HG03045 (cell line): Measurements from ENCODE around the gene CDC42BPA.

Source experiments
- ATAC-seq: cut with Tn5 transposase; IDR thresholded peaks from one replicate; pipeline ENCODE4 v1.9.1; 2021; ENCODE audit warnings: mild to moderate bottlenecking, moderate library complexity; ENCODE audit not compliant: unreplicated experiment

The CDC42BPA gene

DNA sequence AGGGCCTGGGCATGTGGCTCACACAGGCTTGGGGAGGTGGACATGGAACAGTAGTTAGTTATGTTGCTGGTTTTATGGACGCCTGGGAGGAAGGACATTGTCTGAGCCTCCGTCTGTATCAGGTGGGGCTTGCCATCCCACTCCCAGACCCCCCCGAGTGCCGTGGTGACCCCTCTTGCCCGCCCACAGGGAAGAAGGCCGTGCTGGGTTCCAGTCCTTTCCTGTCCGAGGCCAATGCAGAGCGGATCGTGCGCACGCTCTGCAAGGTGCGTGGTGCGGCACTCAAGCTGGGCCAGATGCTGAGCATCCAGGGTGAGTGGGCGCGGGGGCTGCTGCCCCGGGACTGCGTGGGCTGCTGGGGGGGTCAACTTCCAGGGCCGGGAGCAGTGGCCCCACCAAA, 336.5 kb downstream of the CDC42BPA start:
- no peak for ATAC-seq

DNA sequence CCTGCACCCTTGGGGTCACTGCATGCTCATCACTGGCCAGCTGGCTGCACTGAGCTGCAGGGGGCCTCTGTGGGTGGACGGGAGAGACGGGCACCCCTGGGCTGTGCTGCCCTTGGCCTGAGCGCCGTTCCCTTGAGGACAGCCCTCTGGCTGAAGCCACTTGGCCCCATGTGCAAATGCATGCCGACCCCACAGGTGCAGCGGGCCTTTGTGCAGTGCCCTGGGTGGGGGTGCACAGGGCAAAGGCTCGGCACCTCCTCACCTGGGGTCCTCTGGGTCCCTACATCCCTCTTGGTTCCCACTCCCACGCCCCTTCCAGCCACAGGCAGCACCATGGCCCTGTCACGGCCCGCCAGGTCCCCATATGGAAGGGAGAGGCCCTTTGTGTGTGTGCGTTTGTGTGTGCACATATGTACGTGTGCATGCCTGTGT, 336.9 kb downstream of the CDC42BPA start:
- ATAC-seq: no peak

DNA sequence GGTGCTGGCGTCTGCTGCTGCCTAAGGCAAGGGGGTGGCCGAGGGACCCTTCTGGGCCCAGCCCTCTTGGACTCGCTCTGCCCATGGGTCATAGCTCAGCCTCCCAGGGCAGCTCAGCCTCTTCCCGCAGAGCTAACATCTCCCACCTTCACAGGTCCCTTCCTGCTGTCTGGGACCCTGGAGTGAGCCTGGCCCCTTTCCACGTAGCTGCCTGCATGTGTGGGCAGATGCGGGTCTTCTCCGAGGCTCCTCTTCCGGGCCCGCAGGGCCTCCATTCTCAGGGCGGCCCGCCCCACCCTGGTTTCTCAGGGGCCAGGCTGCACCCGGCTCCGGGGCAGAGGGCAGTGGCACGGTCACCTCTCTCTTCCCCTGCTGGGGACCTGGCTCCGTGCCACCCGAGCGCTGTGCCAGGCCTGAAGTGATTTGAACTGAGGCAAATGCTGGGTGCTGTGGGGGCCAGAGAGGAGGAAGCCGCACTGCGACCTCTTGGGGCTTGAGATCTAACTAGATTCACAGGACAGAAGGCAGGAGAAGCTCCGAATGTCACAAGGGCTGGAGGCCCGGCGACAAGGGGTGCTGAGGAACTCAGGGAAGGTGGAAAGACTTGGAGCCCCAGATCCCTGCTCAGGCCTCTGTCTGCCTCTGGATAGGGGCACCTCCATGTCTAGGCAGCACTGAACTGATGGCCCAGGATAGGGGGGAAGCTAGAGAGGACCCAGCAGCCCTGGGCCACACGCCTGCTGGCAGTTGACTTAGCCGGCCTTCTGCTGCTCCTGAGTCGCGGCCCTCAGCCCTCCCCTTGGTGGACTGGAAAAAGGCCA, 337.5 kb downstream of the CDC42BPA start:
- no peak for ATAC-seq

DNA sequence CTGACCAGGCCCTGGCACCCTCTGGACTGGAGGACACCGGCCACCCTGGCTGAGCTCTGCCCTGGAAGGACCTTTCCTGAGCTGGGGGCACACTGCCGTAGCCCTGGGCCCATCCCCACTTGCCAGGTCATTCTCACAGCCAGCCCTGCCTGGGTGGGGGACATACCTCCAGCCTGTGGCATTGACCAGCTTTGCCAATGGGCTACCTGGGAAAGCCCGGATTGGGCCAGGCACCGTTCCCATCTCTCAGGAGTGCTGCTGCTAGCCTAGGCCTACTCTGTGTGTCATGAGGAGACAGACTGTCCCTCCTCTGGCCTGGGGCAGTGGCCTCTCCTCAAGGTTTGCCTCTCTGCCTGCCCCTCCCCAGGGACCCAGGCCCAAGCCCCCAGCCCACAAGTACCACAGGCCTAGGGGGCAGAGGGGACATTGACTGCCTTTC, 338.2 kb downstream of the CDC42BPA start:
- ATAC-seq: no peak

DNA sequence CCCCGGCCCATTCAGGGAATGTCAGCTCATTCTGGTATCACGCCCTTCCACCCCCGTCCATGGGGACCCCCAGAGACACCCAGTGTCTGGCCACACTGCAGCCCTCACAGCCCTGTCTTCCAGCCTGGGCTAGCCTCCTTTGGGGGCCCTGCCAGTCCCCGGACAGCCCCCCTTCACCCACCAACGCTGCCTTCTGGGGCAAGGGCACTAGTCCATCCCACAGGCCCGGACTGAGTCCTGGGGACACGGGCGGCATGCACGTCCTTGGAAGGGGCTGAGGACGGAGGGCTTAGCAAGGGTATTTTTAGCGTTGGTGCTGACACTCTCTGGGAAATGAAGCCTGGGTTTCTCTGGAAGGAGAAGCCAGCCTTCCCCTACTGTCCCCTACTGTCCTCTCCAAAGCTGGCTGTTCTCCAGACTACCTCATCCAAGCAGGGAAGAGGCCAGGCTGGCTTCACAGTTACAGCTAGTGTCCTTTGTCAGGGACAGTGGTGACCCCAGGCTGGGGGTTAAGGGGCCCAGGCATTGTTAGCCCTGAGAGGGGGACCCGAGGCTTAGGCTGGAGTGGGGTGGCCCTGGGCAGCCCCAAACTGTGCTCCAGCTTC, 338.7 kb downstream of the CDC42BPA start:
- ATAC-seq: no peak

DNA sequence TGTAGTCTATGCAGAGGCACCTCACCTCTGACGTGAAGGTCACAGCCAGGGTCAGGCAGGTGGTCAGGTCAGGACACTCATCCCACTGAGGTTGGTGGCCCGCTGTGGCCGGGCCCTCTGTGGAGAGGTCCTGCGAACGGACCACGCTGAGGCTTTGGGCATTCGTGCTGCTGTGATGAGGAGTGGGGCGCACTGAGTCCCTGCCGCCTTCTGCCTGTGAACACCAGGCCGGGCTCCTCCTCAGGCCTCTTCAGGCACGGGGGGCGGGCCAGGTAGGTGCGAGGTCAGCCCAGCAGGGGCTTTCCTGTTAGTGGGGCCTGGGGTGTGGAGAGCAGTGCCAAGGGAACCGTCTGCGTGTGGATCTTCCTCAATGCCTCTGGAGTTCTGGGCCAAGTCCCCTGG, 339.2 kb downstream of the CDC42BPA start:
- ATAC-seq: no peak

DNA sequence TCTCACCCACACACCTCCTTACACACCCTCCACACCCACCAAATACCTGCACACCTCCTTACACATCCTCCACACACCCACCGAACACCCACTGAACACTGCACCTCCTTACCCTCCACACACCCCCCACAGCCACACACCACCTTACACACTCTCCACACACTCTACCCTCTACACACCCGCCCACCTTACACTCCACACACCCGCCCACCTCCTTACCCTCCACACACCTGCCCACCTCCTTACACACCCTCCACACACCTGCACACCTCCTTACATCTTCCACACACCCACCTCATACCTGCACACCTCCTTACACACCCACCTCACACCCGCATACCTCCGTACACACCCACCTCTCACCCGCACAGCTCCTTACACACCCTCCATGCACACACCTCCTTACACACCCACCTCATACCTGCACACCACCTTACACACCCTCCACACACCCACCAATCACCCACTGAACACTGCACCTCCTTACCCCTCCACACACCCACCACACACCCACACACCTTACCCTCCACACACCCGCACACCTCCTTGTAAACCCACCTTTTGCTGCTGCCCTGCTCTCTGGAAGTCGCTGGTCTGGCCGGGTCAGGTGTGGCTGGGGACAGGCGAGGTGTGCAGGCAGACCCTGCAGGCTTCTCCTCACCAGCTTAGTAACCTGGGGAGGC, 339.7 kb downstream of the CDC42BPA start:
- no peak for ATAC-seq

DNA sequence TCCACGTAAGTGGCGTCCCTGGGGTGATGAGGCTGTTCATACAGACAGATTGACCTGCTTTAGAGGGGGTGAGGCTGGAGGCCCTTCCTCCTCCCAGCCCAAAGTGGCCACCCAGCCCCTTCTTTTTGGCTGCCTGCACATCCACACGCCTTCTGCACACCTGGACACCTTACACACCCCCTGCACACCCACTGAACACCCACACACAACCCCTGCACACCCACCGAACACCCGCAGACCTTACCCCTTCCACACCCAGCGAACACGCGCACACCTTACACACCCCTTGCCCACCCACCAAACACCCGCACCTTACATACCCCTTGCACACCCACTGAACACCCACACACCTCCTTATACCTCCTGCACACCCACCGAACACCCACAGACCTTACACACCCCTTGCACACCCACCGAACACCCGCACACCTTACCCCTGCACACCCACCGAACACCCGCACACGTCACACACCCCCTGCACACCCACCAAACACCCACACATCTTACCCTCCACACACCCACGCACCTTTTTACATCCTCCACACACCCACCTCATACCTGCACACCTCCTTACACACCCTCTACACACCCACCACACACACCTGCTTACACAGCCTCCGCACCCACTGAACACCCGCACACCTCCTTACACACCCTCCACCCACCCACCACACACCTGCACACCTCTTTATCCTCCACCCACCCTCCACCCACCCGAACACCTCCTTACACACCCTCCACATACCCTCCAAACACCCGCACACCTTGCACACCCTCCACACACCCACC, 340.5 kb downstream of the CDC42BPA start:
- ATAC-seq: no peak

DNA sequence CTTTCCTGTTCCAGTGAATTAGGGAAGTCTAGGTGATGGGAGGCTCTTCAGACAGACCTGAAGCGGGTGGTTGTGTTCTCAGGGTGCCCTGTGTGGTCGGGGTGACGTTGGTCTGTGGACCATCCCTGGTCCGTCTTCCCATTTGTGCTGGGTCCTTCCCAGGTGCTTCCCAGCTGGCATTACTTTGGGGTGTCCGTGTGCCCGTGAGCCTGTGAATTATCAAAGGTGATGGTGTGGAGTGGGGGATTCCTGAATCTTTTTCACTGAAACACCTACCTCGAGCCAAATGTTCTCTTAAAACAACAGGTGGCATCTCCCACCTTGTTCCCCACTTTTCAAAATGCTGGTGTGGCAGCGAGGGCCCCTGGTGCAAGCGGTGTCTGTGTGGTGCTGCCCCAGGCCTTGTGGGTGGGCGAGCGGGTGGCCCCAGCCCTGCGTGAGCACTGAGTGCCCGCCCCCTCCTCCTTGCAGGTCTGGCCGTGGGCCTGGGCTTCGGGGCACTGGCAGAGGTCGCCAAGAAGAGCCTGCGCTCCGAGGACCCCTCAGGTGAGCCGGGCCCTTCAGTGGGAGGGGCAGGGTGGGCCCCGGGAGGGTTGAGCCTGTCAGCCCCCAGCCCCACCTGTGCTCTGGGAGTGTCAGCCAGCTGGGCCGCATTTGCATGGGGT, 341.2 kb downstream of the CDC42BPA start:
- no peak for ATAC-seq

DNA sequence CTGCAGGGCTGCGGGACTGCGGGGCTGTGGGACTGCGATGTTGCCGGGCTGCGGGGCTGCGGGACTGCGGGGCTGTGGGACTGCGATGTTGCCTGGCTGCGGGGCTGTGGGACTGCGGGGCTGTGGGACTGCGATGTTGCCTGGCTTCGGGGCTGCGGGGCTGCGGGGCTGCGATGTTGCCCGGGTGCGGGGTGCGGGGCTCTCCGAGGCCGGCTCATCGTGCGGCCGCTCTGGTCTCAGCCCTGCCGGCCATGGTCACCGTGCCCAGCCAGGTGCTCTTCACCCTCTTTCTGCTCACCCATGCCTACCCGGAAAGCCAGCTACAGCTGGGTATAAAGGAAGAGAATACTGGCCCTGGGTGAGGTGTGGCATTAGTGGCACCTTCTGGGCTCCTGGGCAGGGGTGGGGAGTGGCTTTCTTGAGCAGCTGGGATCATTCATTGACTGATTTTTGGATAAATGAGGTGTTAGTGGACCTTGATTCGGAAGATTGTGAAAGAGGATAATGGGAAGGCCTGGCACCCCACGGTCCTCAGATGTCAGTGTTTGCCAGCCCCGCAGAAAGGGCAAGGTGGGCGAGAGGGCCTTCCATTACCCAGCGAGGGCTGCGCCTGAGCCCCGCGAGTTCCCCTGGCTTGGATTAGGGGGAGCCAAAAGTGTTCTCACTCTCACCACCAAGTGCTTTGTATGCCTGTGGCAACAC, 341.9 kb downstream of the CDC42BPA start:
- no peak for ATAC-seq

DNA sequence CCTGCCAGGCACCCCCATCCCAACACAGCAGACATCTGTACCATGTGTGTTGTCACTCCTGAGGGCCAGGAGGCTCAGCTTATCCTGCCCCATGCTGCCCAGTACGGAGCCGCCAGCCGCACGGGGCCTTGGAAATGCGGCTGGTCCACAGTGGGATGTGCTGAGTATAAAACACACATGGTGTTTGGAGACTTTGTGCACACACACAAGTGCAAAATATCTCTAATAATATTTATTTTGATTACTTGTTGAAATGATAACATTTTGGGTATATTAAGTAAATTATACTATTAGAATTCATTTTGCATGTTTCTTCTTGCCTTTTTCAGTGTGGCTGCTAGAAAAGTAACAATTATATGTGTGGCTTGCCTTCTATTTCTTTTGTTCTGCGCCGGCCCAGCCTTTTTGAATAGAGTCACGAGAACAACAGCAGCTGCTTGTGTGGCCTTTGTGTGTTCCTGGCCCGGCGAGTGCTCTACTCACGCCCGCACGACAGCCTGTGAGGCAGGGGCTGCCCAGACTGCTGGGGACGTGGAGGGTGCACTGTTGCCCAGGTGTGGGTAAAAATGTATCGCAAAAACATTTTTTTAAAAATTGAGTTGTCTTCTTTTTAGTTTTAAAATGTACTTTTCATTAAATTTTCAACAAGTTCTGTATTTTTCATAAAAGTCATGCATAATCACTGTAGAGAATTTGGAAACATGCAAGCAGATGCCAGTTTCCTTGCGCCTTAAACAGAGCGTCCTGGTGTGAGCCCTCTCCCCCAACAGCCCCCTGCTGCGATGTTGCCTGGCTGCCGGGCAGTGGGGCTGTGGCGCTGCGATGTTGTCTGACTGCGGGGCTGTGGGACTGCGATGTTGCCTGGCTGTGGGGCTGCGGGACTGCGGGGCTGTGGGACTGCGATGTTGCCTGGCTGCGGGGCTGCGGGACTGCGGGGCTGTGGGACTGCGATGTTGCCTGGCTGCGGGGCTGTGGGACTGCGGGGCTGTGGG, 342.7 kb downstream of the CDC42BPA start:
- no peak for ATAC-seq

DNA sequence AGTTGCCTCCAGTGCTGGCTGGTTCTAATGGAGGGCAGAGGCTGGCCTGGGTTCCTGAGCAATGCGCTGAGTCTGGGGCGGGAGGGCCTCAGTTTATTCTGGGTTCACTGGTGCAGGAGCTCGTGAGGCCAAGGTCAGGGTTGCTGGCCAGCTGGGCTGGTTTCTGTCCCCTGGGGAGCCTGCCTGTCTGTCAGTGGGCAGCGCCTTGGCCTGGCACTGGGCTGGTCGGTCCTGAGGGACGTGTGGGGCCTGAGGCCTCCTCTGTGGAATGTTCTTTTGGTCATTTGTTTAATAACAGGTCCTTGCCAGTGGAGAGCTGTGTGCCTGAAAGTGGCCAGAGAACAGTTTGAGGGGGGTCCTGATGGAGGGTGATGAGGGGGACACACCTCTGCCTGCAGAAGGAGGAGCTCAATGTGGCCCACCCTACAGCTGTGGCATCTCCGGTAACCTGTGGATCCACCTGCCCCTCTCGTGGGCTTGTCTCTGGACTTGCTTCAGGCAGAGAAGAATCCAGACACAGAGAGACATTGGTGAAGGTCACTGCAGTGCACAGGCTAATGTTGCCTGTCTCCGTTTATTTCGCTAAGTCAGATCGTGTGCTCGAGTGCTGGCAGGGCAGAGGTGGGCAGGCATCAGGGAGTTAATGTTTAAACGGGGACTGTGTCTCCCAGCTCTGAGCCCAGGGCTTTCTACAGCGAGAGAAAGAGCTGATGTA, 343.6 kb downstream of the CDC42BPA start:
- no peak for ATAC-seq

DNA sequence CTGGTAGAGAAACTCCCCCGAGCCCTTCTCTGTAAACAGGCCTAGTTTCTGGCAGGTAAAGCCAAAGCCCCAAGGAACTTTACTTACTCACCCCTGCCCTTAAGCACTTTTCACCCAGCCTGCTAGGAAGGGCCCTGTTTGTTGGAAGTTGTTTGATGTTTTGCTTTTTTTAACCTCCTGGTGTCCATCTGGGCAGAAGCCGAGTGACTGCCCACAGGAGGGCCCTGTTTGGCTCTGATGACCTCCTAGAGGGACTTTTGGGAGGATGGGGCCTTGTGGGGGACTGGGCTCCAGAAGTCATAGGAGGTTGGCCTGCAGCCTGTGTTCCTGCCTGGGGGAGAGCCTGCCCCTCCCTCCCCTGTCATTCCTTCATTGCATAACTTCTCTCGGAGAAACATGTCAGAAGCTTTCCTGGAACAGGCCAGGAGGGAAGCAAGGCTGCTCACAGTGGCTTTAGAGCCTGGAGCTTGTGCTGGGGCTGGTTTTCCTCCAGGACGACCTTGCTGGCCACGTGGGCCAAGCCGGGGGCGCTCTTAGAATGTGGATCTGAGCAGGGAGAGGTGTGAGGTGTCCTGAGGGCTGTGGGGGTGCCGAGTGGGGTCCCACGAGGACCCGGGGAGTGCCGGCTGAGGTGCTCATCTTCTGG, 344.3 kb downstream of the CDC42BPA start:
- ATAC-seq: no peak

DNA sequence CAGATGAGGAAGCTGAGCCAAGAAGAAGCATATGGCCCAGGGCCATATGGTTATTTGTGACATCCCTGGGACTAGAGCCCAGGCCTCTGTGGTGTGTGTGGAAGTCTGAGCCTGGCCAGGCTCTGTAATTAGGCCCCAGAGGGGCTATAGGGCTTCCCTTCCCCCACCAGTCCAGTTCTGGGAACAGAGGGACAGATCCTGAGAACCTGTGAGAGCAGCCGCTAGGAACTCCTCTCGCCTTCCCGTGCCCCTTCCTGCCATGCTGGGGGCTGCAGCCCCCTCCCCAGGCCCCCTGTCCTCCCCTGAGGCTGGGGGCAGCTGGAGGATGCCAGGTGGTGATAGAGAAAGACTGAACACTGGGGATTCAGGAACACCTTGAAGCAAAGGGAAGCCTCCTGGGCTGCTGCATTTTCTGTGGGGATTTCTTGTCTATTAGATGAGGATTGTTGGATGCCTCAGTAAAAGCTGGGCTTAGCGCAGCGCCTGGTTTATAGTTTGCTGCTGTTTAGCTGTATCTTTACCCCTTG, 344.9 kb downstream of the CDC42BPA start:
- no peak for ATAC-seq

DNA sequence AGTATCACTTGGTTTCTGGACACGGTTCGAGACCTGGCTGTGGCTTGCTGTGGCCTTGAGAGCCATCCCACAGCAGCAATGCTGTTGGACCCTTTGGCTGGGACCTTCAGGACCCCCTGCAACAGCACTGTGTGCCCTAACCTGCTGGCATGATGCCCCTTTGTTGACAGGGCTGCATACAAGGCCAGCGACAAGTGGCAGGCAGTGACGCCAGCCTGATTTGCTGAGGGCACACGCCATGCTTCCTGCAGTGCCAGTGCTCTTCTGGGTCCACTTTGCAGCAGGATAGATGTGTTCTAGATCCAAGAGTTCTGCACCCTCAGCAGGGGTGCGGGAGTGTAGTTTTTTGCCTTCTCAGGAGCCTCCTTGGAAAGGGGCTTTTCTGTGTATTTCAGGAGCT, 345.4 kb downstream of the CDC42BPA start:
- no peak for ATAC-seq

DNA sequence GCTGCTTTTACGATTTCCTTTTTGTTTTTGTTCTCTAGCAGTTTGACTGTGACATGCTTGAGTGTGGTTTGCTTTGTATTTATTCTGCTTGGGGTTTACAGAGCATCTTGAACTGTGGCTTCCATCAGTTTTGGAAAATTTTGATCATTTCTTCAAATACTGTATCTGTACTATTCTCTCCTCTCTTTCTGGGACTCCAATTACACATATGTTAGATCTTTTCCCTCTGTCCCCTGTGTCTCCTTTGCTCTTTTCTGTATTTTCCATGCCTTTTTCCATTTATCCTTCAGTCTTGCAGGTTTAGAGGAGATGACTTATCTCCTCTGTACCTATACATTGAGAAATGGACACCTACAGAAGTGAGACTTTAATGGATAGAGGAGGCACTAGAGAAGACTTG, 346.5 kb downstream of the CDC42BPA start:
- no peak for ATAC-seq

DNA sequence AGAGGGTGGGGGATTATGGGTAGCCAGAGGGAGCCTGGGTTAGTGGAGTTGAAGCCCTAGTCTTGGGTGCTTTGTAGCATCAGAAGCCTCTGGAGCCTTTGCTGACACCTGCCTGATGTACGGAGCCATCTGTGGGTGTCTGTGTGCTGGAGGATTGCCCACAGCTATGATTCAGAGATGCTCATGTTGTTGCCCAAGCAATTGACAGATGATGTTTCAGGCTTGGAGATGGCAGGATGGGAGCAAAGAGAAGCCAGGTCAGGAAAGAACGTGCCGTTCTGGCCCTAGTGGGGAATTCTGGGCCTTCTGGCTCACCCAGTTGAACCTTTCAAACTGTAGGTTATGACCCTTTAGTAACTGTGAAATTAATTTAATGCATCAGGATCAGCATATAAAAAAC, 350.6 kb downstream of the CDC42BPA start:
- no peak for ATAC-seq
